Retina (tissue), 1 donor: Measurements from ENCODE around the gene TSEN34.
"Not testable (repeated sequence)": the region's sequence is repeated elsewhere in the genome, so short reads cannot be mapped to it uniquely, and the experiment has no call there.

Experiments
- DNase-seq: peaks from one replicate; pipeline ENCODE4 v3.0.0-alpha.2; 2016

Gene TSEN34

DNA sequence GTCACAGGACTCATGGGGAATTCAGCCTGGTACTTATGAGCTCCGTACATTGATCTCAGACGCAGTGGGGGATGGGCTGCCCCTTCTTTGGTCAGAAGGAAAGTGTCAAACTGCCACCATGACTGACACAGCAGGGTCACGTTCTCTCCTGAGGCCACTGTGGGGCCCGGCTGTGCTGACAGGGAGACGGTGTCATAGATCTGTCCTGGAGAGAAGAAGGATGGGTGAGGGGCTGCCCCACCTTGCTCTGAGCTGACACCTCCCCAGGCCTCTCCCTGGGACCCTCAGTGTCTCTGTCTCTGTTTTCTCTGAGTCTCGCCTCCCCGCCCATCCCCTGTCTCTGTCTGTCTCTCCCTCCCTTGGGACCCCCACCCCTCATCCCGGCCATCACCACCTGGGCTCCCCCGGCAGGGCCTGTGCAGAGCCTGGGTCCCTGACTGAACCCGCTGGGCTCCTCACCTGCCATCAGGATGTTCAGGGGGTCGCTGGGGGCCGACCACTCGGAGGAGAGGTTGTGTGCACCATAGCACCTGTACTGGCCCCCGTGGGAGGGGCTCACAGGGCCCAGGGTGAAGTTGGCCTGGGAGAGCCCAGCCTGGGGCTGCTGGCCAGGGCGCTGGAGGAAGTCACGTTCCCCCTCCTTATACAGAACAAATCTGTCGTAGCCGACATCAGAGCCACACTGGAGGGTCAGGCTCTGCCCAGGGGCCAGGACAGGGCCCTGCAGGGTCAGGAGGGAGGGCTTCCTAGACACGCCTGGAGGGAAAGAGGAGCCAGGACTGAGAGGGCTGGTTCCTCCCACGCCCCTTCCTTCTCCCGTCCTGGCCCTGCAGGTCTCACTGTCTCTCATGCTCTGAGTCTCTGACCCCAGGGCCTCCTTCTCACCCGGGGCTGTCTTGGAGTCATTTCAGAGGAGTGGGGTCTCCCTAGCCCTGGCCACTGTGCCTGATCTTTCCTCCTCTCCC, 49.5 kb downstream of the TSEN34 start:
- not testable (repeated sequence) for DNase-seq

DNA sequence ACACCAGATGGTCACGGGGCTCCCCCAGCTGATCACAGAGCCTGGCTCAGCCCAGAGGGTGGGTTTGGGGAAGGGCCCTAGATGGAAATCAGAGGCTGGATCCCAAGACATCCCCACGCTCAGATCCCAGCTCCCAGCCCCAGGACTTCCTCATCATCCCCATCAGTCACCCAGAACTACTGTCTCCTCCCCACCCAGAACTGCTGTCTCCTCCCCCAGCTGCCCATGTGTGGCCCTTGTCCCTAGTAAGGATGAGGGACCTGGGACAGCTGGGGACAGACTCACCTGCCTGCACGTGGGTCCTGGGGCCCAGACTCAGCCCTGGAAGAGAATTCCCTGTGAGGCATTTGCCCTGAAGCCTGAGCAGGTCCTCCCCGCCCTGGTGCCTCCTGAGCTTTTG, 51.1 kb downstream of the TSEN34 start:
- not testable (repeated sequence) for DNase-seq

DNA sequence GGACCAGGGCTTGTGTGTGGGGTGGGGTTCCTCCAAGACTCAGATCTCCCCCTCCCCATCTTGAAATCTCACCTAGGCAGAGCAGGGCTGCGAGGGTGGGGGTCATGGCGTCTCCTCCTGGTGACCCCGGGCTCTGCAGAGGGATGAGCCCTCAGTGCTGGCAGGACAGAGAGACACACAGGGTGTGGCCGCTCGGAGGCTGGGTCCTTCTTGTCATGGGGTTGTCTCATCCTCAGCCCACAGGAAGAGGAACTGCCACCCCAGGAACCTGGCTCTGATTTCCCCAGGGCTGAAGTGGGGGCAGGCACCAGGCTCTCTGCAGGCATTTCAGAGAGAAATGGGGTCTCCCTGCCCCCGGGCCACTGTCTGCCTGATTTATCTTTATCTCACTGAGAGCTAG, 51.5 kb downstream of the TSEN34 start, which contains the start of gene LILRA6:
Gene LILRA6, minus strand, starts transcription at position 145 of the 400 bp plus-strand sequence.
- not testable (repeated sequence) for DNase-seq

DNA sequence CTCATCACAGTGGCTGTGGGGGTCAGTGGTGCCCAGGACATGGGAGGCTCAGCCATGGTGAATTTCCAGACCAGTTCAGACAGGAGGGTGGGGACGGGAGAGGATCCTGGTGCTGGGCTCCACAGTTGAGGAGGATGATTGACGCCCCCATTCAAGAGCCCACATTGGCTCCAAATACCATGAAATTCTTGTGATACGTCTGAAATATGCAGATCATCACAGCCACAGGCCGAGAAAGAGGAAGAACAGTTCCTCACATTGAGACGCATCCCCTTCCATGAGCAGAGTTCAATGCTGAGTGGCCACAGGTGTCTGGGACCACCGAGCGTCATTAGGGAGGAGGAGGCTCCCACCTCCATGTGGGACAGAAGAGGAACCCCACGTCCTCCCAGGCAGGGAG, 52.7 kb downstream of the TSEN34 start:
- not testable (repeated sequence) for DNase-seq
